ENCODE data around the gene ACOT7. TPM values are rescaled to one million over a fixed set of nuclear protein-coding genes. Genes with fewer than 3 reads are reported as not detected.
"Not testable (repeated sequence)": the region's sequence is repeated elsewhere in the genome, so short reads cannot be mapped to it uniquely, and the experiment has no call there.

ACOT7 gene
- total RNA-seq, 1 experiment from 2014 or later, result 24.4 TPM

GRCh38 chr1:6317098-6317760 is 76.3 kb downstream of the ACOT7 start:
- DNase-seq (ENCODE audit: extremely low read depth, low read depth), result no peak

- DNase-seq (ENCODE audit: extremely low read depth, low read depth), result no peak
Measured at GRCh38 chr1:6316240-6317097, 77.1 kb downstream of the ACOT7 start.

- no peak for DNase-seq (ENCODE audit: extremely low read depth, low read depth)
Measured at GRCh38 chr1:6314503-6314902, 79.1 kb downstream of the ACOT7 start.

- no peak for DNase-seq (ENCODE audit: extremely low read depth, low read depth)
Measured at GRCh38 chr1:6313393-6314200, 80.0 kb downstream of the ACOT7 start.

GRCh38 chr1:6310116-6310848 is 83.3 kb downstream of the ACOT7 start:
- DNase-seq (ENCODE audit: extremely low read depth, low read depth), result no peak

GRCh38 chr1:6309564-6309963 is 84.0 kb downstream of the ACOT7 start:
- DNase-seq (ENCODE audit: extremely low read depth, low read depth), result no peak

GRCh38 chr1:6308449-6308848 is 85.1 kb downstream of the ACOT7 start:
- no peak for DNase-seq (ENCODE audit: extremely low read depth, low read depth)

- DNase-seq (ENCODE audit: extremely low read depth, low read depth), result not testable (repeated sequence)
Measured at GRCh38 chr1:6307682-6308081, 85.9 kb downstream of the ACOT7 start.

- DNase-seq (ENCODE audit: extremely low read depth, low read depth), result no peak
Measured at GRCh38 chr1:6307099-6307498, 86.5 kb downstream of the ACOT7 start.

- DNase-seq (ENCODE audit: extremely low read depth, low read depth), result no peak
Measured at GRCh38 chr1:6303397-6304012, 90.1 kb downstream of the ACOT7 start.

GRCh38 chr1:6302568-6302967 is 91.0 kb downstream of the ACOT7 start:
- no peak for DNase-seq (ENCODE audit: extremely low read depth, low read depth)

GRCh38 chr1:6301526-6301925 is 92.0 kb downstream of the ACOT7 start:
- no peak for DNase-seq (ENCODE audit: extremely low read depth, low read depth)

- no peak for DNase-seq (ENCODE audit: extremely low read depth, low read depth)
Measured at GRCh38 chr1:6300342-6301048, 93.1 kb downstream of the ACOT7 start.

- DNase-seq (ENCODE audit: extremely low read depth, low read depth), result no peak
Measured at GRCh38 chr1:6299557-6300165, 93.9 kb downstream of the ACOT7 start.

- no peak for DNase-seq (ENCODE audit: extremely low read depth, low read depth)
Measured at GRCh38 chr1:6298940-6299465, 94.6 kb downstream of the ACOT7 start.

- no peak for DNase-seq (ENCODE audit: extremely low read depth, low read depth)
Measured at GRCh38 chr1:6298530-6298929, 95.0 kb downstream of the ACOT7 start.

- DNase-seq (ENCODE audit: extremely low read depth, low read depth), result no peak
Measured at GRCh38 chr1:6295910-6296309, 97.7 kb downstream of the ACOT7 start.

GRCh38 chr1:6294890-6295556 is 98.5 kb downstream of the ACOT7 start:
- no peak for DNase-seq (ENCODE audit: extremely low read depth, low read depth)
